SU-DHL-6 (cell line): ENCODE results near the gene BZW1.

ENCODE experiments used
- CTCF ChIP-seq: fragments of 200-600 bp; sonication (generic); IDR thresholded peaks from one replicate; pipeline ENCODE4 v1.5.1; 2017; ENCODE audit warnings: antibody characterized with exemption, mild to moderate bottlenecking, low read length, moderate library complexity; ENCODE audit not compliant: insufficient read depth, poor library complexity, severe bottlenecking
- EZH2phosphoT487 ChIP-seq: fragments of 200-600 bp; sonication (generic), shearing (Covaris generic); conservative IDR thresholded peaks from 2 replicates; pipeline ENCODE4 v1.6.1; 2018; ENCODE audit warnings: mild to moderate bottlenecking, antibody characterized with exemption, low read length, moderate library complexity, mixed read lengths

- TF ChIP-seq CTCF (no peak), EZH2phosphoT487 (no peak)
Measured at GRCh38 chr2:200797242-200797770, 14.4 kb upstream of the BZW1 start.
